Measurements from ENCODE around the gene ADCY3.

GRCh38 chr2:24836206-24836605, 83.8 kb downstream of the ADCY3 start:
- TF ChIP-seq POLR2A (IDR thresholded peaks at IDR 0.05) (no peak), CTCF (IDR thresholded peaks at IDR 0.05 in 4 of 5, conservative IDR thresholded peaks at IDR 0.05 in 1 of 5) (no peak)
